Measurements from ENCODE around the gene SEMA7A.

The SEMA7A gene

GRCh38 chr15:74431645-74432044 is 2.1 kb downstream of the SEMA7A start:
- H3K9me3 ChIP-seq (replicated peaks; ENCODE audit: insufficient read depth, low read length), result no peaks in the 10 kb centered on the region
- no peak for DNase-seq
- no peak overlapping the region for H3K4me3 ChIP-seq (ENCODE audit: low read length)
- no peaks in the 10 kb centered on the region for H3K36me3 ChIP-seq (replicated peaks; ENCODE audit: insufficient read depth, low read length)
- no peak overlapping the region; the same call in 1 of the 2 replicates for H3K4me2 ChIP-seq (ENCODE audit: low read depth, low read length)
- H4K20me1 ChIP-seq (ENCODE audit: insufficient read depth, low read length), result no peaks in the 10 kb centered on the region
- TF ChIP-seq CTCF (IDR thresholded peaks at IDR 0.05; ENCODE audit: low read length) (no peak), EZH2 (optimal IDR thresholded peaks at IDR 0.05; ENCODE audit: low read depth, low read length) (no peak), EZH2phosphoT487 (IDR thresholded peaks at IDR 0.05; ENCODE audit: low read length) (no peak)
- H2AFZ ChIP-seq (ENCODE audit: low read length), result no peak overlapping the region
- H3K9ac ChIP-seq (ENCODE audit: low read length), result no peak overlapping the region
- peaks cover 16% of the 10 kb centered on the region for H3K4me1 ChIP-seq (ENCODE audit: low read length)
- no peaks in the 10 kb centered on the region for H3K9me2 ChIP-seq (replicated peaks; ENCODE audit: insufficient read depth, low read length)
- peaks cover 62% of the 10 kb centered on the region for H3K79me2 ChIP-seq (ENCODE audit: low read length)
- no peak overlapping the region for H3K27ac ChIP-seq (ENCODE audit: low read length)
- peaks cover 2% of the 10 kb centered on the region; the same call in 1 of the 2 replicates for H3F3A ChIP-seq (ENCODE audit: insufficient read depth, low read length)
- no peaks in the 10 kb centered on the region for H3K27me3 ChIP-seq (replicated peaks; ENCODE audit: insufficient read depth, low read length)

GRCh38 chr15:74431116-74431515 is 2.6 kb downstream of the SEMA7A start:
- Histone ChIP-seq H3K79me2 (ENCODE audit: low read length) (peaks cover 65% of the 10 kb centered on the region), H3K27ac (ENCODE audit: low read length) (no peak overlapping the region), H3K9me2 (replicated peaks; ENCODE audit: insufficient read depth, low read length) (no peaks in the 10 kb centered on the region), H3K4me2 (ENCODE audit: low read depth, low read length) (no peak overlapping the region), H3K9ac (ENCODE audit: low read length) (no peak overlapping the region), H3F3A (ENCODE audit: insufficient read depth, low read length) (peaks cover 2% of the 10 kb centered on the region; the same call in 1 of the 2 replicates), H3K4me1 (ENCODE audit: low read length) (peaks cover 16% of the 10 kb centered on the region), H3K36me3 (replicated peaks; ENCODE audit: insufficient read depth, low read length) (no peaks in the 10 kb centered on the region), H2AFZ (ENCODE audit: low read length) (no peak overlapping the region), H3K4me3 (ENCODE audit: low read length) (no peak overlapping the region), H4K20me1 (ENCODE audit: insufficient read depth, low read length) (no peaks in the 10 kb centered on the region), H3K9me3 (replicated peaks; ENCODE audit: insufficient read depth, low read length) (no peaks in the 10 kb centered on the region), H3K27me3 (replicated peaks; ENCODE audit: insufficient read depth, low read length) (no peaks in the 10 kb centered on the region)
- TF ChIP-seq CTCF (IDR thresholded peaks at IDR 0.05; ENCODE audit: low read length) (no peak), EZH2 (optimal IDR thresholded peaks at IDR 0.05; ENCODE audit: low read depth, low read length) (no peak), EZH2phosphoT487 (IDR thresholded peaks at IDR 0.05; ENCODE audit: low read length) (no peak)
- DNase-seq, result no peak

GRCh38 chr15:74430510-74430951 is 3.2 kb downstream of the SEMA7A start:
- peaks cover 1% of the 10 kb centered on the region; the same call in 1 of the 2 replicates for H3F3A ChIP-seq (ENCODE audit: insufficient read depth, low read length)
- H3K9me3 ChIP-seq (replicated peaks; ENCODE audit: insufficient read depth, low read length), result no peaks in the 10 kb centered on the region
- no peaks in the 10 kb centered on the region for H3K27me3 ChIP-seq (replicated peaks; ENCODE audit: insufficient read depth, low read length)
- H3K4me3 ChIP-seq (ENCODE audit: low read length), result no peak overlapping the region
- H3K4me1 ChIP-seq (ENCODE audit: low read length), result peaks cover 16% of the 10 kb centered on the region
- no peaks in the 10 kb centered on the region for H3K36me3 ChIP-seq (replicated peaks; ENCODE audit: insufficient read depth, low read length)
- no peaks in the 10 kb centered on the region for H3K9me2 ChIP-seq (replicated peaks; ENCODE audit: insufficient read depth, low read length)
- peaks cover 65% of the 10 kb centered on the region for H3K79me2 ChIP-seq (ENCODE audit: low read length)
- H3K27ac ChIP-seq (ENCODE audit: low read length), result no peak overlapping the region
- H2AFZ ChIP-seq (ENCODE audit: low read length), result no peak overlapping the region
- no peak for TF ChIP-seq CTCF (IDR thresholded peaks at IDR 0.05; ENCODE audit: low read length)
- no peak for TF ChIP-seq EZH2phosphoT487 (IDR thresholded peaks at IDR 0.05; ENCODE audit: low read length)
- TF ChIP-seq EZH2 (optimal IDR thresholded peaks at IDR 0.05; ENCODE audit: low read depth, low read length), result no peak
- H3K4me2 ChIP-seq (ENCODE audit: low read depth, low read length), result no peak overlapping the region
- DNase-seq, result no peak
- no peak overlapping the region for H3K9ac ChIP-seq (ENCODE audit: low read length)
- no peaks in the 10 kb centered on the region for H4K20me1 ChIP-seq (ENCODE audit: insufficient read depth, low read length)
